Epithelial cell of proximal tubule (primary cell): ENCODE data around the gene EIF4EBP2. TPM values are rescaled to one million over a fixed set of nuclear protein-coding genes. Genes with fewer than 3 reads are reported as not detected.

ENCODE experiments used
- DNase-seq: peaks from one replicate; pipeline ENCODE4 v3.0.0-alpha.2; 2011; ENCODE audit warnings: low read depth
- H3K4me3 ChIP-seq: 2 replicates; pipeline ENCODE4 v1.5.1; 2011; ENCODE audit warnings: low read depth, mild to moderate bottlenecking, low read length
- CTCF ChIP-seq: conservative IDR thresholded peaks from 2 replicates; pipeline ENCODE4 v1.5.1; 2012; ENCODE audit warnings: low read depth, mild to moderate bottlenecking, low read length
- total RNA-seq: library from RNA; depleted of rRNA; stranded (reverse); fragments of >200 nt; gene quantifications from 2 replicates; pipeline ENCODE4 v1.2.3, GENCODE V29; 2015

The EIF4EBP2 gene
- total RNA-seq, 1 donor from 2014 or later, result 24.3 TPM

DNA sequence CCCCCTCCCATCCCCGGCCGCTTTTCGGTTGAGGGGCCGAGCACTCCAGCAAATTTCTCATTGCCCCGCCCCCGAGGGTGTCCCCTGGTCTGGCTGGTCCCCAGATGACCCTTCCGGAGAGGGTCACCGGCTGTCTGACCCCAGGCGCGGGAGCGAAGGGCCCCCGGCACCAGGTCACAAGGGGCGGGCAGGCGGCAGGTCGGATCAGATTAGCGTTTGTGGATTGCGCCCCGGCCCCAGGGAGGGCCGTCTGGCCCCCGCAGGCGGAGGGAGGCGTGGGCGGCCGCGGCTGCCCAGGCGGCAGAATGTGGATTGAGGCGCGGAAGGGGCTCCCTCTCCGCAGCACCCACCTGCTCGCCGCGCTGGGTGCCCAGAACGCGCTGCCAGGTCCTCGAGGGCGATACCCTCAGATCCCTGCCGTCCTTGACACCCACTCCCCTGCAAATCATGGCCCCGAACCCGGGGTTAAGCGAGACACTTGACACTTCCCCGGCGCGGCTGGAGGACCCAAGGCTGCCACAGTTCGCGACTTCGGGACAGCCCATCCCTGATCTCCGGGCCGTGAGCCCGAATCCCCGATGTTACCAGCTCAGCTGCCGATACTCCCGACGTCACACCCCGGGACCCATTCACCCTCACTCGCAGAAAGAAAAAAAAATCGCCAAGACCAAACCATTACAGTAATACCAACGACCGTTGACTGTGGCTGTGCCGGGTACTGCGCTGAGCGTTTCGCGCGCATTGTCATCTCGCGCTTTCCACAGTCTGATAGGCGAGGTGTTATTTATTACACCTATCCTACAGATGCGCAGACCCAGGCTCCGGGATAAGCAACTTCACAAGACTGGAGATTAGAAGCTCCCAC lies 36.6 kb downstream of the EIF4EBP2 start:
- no peak for DNase-seq

DNA sequence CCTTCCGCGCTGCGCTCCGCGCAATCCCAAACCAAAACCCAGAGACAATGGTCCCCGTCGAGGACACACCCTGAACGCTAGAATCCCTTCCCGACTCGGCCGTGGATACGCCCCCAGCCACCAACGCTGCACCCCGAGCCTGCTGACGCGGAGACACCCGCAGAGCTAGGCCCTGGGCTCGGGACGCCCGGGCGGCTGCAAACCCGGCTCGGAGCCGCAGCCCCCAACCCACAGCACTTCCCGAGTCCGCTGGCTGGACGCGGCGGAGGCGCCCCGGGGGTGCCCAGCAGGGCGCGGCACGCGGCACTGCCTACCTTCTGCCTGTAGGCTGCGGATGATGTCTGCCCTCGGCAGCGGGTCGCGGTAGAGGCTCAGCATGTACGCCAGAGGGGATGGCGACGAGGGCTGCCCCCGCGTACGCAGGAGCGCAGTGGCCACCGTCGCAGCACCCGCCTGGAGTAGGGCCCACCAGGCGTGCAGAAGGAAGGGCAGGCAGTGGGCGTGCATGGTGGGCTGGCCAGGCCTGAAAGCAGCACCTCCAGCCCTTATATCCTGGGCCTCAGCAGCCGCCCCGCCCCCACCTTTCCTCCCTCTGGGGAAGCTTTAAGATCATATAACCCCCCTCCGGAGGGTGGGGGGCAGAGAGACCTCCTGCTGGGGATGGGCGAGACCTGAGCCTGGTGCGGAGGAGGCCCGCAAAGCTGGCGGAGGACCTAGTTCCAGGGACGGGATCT lies 37.4 kb downstream of the EIF4EBP2 start, which contains the start of gene NODAL:
TSS of gene NODAL (minus strand) at position 521 of the 734 bp plus-strand sequence. CDS start at position 507, 14 bp downstream.
- DNase-seq, result no peak
- no peak for TF ChIP-seq CTCF
- H3K4me3 ChIP-seq, result no peak within 1 kb of the TSS

More for the DNA sequence above, 36.6 kb downstream of the EIF4EBP2 start:
- no peak overlapping the region for H3K4me3 ChIP-seq
- TF ChIP-seq CTCF, result no peak

- DNase-seq, result no peak
- TF ChIP-seq CTCF, result no peak
- H3K4me3 ChIP-seq, result no peak overlapping the region
These were observed 38.0 kb downstream of the EIF4EBP2 start for GRCh38 chr10:70441895-70442309.

GRCh38 chr10:70442332-70442988 lies 38.5 kb downstream of the EIF4EBP2 start:
- DNase-seq, result no peak
- TF ChIP-seq CTCF, result no peak
- H3K4me3 ChIP-seq, result no peak overlapping the region

DNA sequence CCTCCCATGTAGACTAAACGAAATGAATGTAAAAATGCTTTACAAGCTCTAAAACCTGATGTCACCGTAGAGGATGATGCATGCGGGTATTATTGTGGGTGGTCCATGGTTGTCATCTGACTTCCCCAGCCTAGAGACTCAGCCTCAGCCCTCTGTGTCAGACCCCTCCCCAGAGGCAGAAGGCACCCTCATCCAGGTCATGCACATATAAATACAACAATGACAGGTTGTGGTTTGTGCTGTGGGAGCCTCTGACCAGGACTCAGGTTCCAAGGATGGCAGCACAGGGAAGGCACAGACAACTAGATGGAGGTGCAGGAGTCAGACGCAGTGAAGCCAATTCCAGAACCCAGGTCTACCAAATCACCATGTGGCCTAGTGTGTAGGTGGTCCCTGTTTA lies 40.8 kb downstream of the EIF4EBP2 start:
- DNase-seq, result no peak
- no peak for TF ChIP-seq CTCF
- no peak overlapping the region for H3K4me3 ChIP-seq

- no peak overlapping the region for H3K4me3 ChIP-seq
- DNase-seq, result no peak
- no peak for TF ChIP-seq CTCF
These were observed 42.0 kb downstream of the EIF4EBP2 start for GRCh38 chr10:70445718-70446657.
